SU-DHL-6 (cell line): ENCODE measurements around the gene MCF2L2.

Experiments
- H2AFZ ChIP-seq: fragments of 200-600 bp; sonication (generic); 2 replicates; pipeline ENCODE4 v1.6.1; 2014; ENCODE audit warnings: low read depth, mild to moderate bottlenecking, moderate library complexity, mixed read lengths, antibody characterized with exemption, low read length; ENCODE audit not compliant: severe bottlenecking
- H3F3A ChIP-seq: fragments of 200-600 bp; shearing (Covaris generic); 2 replicates; pipeline ENCODE4 v1.6.0; 2016; ENCODE audit warnings: antibody characterized with exemption, mild to moderate bottlenecking; ENCODE audit not compliant: insufficient read depth
- H3K27ac ChIP-seq: fragments of 200-600 bp; sonication (generic); 2 replicates; pipeline ENCODE4 v1.5.1; 2016; ENCODE audit warnings: low read depth, mild to moderate bottlenecking, low read length, moderate library complexity, mixed read lengths
- H3K27me3 ChIP-seq: fragments of 200-600 bp; sonication (generic), shearing (Covaris generic); 2 replicates; pipeline ENCODE4 v1.6.0; 2014; ENCODE audit warnings: mild to moderate bottlenecking, low read length
- H3K36me3 ChIP-seq: fragments of 200-600 bp; sonication (generic); 2 replicates; pipeline ENCODE4 v1.6.1; 2014; ENCODE audit warnings: mild to moderate bottlenecking, low read length, mixed read lengths
- H3K4me2 ChIP-seq: fragments of 300-600, 200-600 bp; shearing (Covaris generic), sonication (generic); 2 replicates; pipeline ENCODE4 v1.6.0; 2014; ENCODE audit warnings: low read length, low read depth, mild to moderate bottlenecking; ENCODE audit not compliant: poor library complexity, severe bottlenecking
- H3K4me3 ChIP-seq: fragments of 200-600 bp; sonication (generic); 2 replicates; pipeline ENCODE4 v1.5.1; 2014; ENCODE audit warnings: antibody characterized with exemption, low read length, mild to moderate bottlenecking, mixed read lengths; ENCODE audit not compliant: insufficient read depth, poor library complexity, severe bottlenecking
- H3K79me2 ChIP-seq: fragments of 200-600 bp; sonication (generic); 2 replicates; pipeline ENCODE4 v1.6.1; 2014; ENCODE audit warnings: mild to moderate bottlenecking, low read length, moderate library complexity; ENCODE audit not compliant: insufficient read depth
- H3K9ac ChIP-seq: fragments of 200-600 bp; sonication (generic); 2 replicates; pipeline ENCODE4 v1.7.0; 2014; ENCODE audit warnings: mild to moderate bottlenecking, low read length
- H3K9me2 ChIP-seq: fragments of 200-600 bp; sonication (generic); replicated peaks from 2 replicates; pipeline ENCODE4 v1.6.1; 2014; ENCODE audit warnings: low read length; ENCODE audit not compliant: insufficient read depth
- H3K9me3 ChIP-seq: fragments of 200-600 bp; sonication (generic); 2 replicates; pipeline ENCODE4 v1.6.1; 2014; ENCODE audit warnings: low read length, mixed read lengths; ENCODE audit not compliant: insufficient read depth
- H4K20me1 ChIP-seq: fragments of 200-600 bp; sonication (generic); 2 replicates; pipeline ENCODE4 v1.6.1; 2014; ENCODE audit warnings: low read depth, mild to moderate bottlenecking, antibody characterized with exemption, low read length, moderate library complexity, mixed read lengths
- EZH2phosphoT487 ChIP-seq: fragments of 200-600 bp; sonication (generic), shearing (Covaris generic); conservative IDR thresholded peaks from 2 replicates; pipeline ENCODE4 v1.6.1; 2018; ENCODE audit warnings: mild to moderate bottlenecking, antibody characterized with exemption, low read length, moderate library complexity, mixed read lengths
- TF ChIP-seq, protein P1 (sequence below): fragments of 200-600 bp; sonication (generic); IDR thresholded peaks from one replicate; pipeline ENCODE4 v1.5.1; 2017; ENCODE audit warnings: antibody characterized with exemption, mild to moderate bottlenecking, low read length, moderate library complexity; ENCODE audit not compliant: insufficient read depth, poor library complexity, severe bottlenecking

MCF2L2 gene

DNA sequence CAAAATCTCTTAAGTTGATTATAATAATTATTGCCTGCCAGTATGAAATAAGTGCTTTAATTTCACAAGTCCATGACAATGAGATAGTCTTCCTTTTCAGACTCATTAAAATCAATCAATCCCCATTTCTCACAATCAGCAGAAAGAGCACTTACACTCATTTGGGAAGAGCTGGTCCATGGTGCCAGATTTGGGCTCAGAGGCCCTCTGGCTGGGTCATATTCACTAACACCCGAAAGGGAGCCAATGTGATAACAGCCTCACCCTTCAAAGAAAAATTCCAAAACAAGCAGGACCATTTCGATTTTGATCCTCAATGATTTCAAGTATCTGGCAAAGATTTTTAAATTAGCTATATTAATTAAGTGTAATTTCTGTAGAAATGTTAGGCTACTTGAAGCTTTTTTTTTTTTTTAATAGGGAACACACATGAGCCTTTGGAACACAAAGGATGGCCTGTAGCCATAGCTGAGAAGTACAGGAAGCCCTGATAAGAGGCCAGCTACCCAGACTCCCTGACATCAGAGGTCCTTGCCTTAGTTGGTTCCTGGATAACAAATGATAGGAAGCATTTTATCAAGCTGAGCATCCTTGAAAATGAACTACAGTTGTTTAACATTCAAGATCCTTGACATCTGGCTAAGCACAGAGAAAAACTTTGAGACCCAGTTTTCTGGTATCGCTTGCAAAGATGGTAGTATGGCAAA lies 17.1 kb downstream of the MCF2L2 start:
- Histone ChIP-seq H3F3A (no peaks in the 10 kb centered on the region), H3K9me2 (no peaks in the 10 kb centered on the region), H3K4me2 (no peak overlapping the region), H3K27ac (no peak overlapping the region), H4K20me1 (no peaks in the 10 kb centered on the region), H2AFZ (no peak overlapping the region), H3K9me3 (no peaks in the 10 kb centered on the region), H3K4me3 (no peak overlapping the region), H3K27me3 (no peaks in the 10 kb centered on the region), H3K36me3 (no peaks in the 10 kb centered on the region), H3K9ac (no peak overlapping the region), H3K79me2 (no peaks in the 10 kb centered on the region)
- TF ChIP-seq, protein P1, sequence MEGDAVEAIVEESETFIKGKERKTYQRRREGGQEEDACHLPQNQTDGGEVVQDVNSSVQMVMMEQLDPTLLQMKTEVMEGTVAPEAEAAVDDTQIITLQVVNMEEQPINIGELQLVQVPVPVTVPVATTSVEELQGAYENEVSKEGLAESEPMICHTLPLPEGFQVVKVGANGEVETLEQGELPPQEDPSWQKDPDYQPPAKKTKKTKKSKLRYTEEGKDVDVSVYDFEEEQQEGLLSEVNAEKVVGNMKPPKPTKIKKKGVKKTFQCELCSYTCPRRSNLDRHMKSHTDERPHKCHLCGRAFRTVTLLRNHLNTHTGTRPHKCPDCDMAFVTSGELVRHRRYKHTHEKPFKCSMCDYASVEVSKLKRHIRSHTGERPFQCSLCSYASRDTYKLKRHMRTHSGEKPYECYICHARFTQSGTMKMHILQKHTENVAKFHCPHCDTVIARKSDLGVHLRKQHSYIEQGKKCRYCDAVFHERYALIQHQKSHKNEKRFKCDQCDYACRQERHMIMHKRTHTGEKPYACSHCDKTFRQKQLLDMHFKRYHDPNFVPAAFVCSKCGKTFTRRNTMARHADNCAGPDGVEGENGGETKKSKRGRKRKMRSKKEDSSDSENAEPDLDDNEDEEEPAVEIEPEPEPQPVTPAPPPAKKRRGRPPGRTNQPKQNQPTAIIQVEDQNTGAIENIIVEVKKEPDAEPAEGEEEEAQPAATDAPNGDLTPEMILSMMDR, result no peak
- TF ChIP-seq EZH2phosphoT487, result no peak

DNA sequence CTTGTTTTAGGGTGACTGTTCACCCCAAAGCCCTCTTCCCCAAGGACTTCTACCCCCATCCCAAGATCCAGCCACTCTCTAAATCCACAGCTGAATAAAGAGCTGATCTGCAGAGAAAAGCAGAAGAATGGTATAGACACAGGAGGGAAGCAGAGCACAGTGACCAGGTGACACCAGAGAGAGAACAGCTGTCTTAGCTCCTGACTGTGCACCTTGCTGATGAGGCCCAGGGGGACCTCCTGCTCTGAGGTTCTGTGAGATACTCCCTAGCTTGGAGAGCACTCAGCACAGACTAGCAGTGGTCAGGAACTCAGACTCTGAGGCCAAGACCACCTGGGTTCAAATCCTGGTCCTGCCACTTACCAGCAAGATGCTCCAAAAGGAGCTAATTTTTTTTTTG lies 17.7 kb downstream of the MCF2L2 start:
- no peak overlapping the region for H3K4me2 ChIP-seq
- H3K27ac ChIP-seq, result no peak overlapping the region
- TF ChIP-seq, protein P1, result no peak
- TF ChIP-seq EZH2phosphoT487, result no peak

DNA sequence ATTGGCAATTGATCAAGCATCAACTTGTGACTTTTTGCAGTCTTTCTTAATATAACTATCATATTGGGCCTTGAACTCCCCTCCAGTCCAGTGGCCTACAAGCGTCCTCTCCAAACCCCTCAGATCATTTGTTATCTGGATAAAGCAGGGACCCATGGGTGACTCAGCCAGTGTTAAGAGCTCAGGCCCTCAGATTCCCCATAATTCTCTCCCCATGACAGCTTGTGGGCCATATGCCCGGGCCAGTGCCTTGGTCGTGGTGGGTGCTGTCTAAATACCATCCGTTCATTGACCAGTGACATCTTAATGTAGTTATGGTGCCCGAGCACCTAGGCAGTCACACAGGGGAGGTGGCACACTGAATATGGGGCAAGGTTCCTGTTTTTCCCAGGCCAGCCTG lies 18.1 kb downstream of the MCF2L2 start:
- H3K9me3 ChIP-seq, result no peaks in the 10 kb centered on the region
- H3K9me2 ChIP-seq, result no peaks in the 10 kb centered on the region
- no peaks in the 10 kb centered on the region for H3K36me3 ChIP-seq
- H4K20me1 ChIP-seq, result no peaks in the 10 kb centered on the region
- H3K4me3 ChIP-seq, result no peak overlapping the region
- H3K27me3 ChIP-seq, result no peaks in the 10 kb centered on the region
- H3K27ac ChIP-seq, result no peak overlapping the region
- no peak overlapping the region for H2AFZ ChIP-seq
- TF ChIP-seq, protein P1, result no peak
- no peak for TF ChIP-seq EZH2phosphoT487
- no peak overlapping the region for H3K9ac ChIP-seq
- H3F3A ChIP-seq, result no peaks in the 10 kb centered on the region
- no peak overlapping the region for H3K4me2 ChIP-seq
- no peaks in the 10 kb centered on the region for H3K79me2 ChIP-seq

More for the DNA sequence above, 17.7 kb downstream of the MCF2L2 start:
- no peaks in the 10 kb centered on the region for H3K36me3 ChIP-seq
- no peaks in the 10 kb centered on the region for H3K9me2 ChIP-seq
- no peak overlapping the region for H3K4me3 ChIP-seq
- H3K27me3 ChIP-seq, result no peaks in the 10 kb centered on the region
- H3K9me3 ChIP-seq, result no peaks in the 10 kb centered on the region
- H2AFZ ChIP-seq, result no peak overlapping the region
- H4K20me1 ChIP-seq, result no peaks in the 10 kb centered on the region
- H3F3A ChIP-seq, result no peaks in the 10 kb centered on the region
- H3K79me2 ChIP-seq, result no peaks in the 10 kb centered on the region
- H3K9ac ChIP-seq, result no peak overlapping the region
